Inflammatory macrophage treated with lipopolysaccharide for 1 hour (primary cell): ENCODE results near the gene PGA3.
"Not testable (repeated sequence)": the region's sequence is repeated elsewhere in the genome, so short reads cannot be mapped to it uniquely, and the experiment has no call there.

Experiments
- DNase-seq, 2 donors: peaks; one replicate each; pipeline ENCODE4 v3.0.0-alpha.2; 2020 to 2022

PGA3 gene

DNA sequence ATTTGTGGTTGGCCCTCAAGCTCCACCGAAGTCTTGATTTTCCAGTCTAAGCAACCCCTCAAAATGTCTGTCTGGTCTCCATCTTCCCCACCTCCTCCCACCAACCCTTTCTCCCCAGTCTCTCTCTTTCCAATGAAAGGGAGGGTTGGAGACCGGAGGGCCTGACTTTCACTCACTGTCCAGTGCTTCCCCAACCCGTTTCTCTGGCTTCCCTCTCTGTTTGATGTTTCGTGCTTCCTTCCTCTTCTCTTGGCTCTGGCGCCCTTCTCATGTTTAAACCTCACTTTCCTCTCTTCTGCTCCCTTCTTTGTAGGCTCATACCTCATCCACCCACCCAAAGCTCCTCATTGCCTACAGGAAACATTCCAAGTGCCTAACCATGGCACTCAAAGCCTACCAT lies 31.0 kb upstream of the PGA3 start:
- DNase-seq, result peak in 1 of 2 donors; percentile 41

DNA sequence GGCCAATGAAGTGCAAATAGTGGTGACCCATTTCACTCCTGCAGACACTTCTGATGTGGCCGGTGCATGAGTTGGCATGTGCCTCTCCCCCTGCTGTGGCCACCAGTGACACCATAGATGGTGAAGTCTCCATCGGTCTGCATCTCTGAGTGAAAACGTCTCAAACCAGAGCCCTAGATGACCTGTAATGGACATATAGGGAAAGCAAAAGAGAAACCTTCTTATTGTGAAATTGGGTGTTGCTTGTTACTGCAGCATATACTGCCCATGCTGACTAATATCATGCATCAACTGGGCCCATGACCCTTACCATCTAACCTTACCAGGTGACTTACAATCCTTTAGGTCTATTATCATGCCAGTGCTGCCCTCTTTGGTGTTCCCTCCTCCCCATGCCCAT lies 30.4 kb upstream of the PGA3 start:
- DNase-seq, result no peak

DNA sequence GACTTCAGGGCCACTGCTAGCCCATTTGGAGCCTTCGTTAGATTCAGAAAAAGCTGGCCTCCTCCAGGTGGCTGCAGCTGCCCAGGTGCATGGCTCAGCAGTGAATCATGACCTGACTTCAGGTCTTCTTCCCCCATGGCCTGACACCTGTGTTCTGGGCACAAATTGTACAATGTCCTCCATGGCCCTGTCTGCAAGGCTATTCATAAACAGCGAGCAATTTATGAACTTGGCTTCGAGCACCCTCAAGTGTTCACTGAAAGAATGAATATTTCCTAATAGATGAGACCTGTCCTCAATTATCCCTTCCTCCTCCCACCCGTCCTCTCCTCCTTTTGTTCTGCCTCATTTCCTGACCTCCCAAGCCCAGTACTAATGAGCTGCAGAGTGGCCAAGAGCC lies 29.9 kb upstream of the PGA3 start:
- no peak for DNase-seq

DNA sequence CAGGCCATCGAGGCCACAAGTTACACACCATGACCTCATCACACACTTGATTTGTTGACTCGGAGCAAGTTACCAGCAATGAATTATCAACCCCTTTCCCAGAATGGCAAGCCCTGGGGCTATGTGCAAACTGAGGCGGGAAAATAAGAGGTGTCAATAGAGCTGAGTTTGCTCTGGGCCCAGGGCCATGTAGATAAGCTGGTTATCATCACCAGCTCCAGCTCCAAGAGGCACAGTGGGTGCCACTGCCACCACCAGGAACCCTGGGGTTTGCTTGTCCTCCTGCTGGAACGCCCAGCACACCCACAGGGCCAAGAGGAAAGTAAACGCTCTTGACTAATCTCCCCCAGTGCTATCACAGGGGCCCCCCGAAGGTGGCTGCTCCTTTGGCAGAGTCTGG lies 29.0 kb upstream of the PGA3 start:
- DNase-seq, result no peak

DNA sequence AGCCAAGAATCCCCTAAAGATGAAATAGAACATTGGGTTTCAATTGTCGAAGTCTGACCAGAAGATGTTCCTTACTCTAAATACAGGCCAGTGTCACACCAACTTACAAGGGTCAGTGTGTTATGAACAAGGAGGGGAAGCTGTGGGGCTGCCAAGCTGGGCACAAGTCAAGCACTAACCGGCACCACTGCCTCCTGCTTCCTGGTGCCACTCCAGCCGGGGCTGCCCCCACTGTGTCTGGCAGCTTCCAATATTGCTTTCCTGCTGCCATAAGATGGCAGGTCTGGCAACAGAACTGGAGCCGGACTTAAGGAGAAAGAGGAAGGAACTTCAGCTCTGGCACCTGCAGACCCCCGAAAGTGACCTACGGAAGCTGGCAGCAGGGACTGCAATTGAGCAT lies 28.4 kb upstream of the PGA3 start:
- no peak for DNase-seq

DNA sequence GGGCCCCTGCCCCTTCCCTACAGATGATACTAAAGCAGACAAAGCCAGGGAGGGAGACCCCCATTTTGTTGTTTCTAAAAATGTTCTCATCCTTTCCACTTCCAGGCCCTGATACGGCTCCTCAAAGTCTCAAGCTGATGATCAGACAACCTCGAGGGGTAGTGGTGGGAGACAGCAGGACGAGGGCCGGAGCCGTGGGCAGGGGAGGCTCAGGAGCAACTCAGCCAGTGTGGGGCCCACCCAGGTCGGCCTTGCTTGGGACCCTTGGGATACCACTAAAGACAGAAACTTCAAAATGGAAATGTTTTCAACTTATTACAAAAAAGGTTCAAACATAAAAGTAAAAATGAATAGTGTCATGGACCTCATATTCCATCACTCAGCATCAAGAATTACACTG lies 26.9 kb upstream of the PGA3 start:
- DNase-seq, result no peak

DNA sequence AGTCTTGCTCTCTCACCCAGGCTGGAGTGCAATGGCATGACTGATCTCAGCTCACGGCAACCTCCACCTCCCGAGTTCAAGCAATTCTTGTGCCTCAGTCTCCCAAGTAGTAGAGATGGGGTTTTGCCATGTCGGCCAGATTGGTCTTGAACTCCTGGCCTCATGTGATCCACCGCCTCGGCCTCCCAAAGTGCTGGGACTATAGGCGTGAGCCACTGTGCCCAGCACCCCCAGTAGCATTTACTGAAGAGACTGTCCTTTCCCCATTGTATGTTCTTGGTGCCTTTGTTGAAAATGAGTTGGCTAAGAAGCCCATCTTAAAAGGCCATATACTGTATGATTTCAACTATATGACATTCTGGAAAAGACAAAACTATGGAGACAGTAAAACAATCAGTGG lies 23.1 kb upstream of the PGA3 start:
- DNase-seq, result not testable (repeated sequence)

DNA sequence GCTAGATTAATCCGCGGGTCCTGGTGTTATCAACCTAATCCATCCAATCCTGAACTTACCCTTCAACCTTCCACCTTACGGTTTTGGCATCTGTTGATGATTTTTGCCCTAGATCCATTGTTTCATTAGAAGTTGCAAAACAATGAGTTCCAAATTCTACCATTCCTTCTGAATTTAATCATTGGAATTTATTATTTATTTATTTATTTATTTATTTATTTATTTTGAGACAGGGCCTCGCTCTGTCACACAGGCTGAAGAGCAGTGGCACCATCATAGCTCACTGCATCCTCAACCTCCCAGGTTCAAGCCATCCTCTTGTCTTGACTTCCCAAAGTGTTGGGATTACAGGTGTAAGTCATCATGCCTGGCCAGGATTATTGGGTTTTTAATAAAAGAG lies 21.8 kb upstream of the PGA3 start:
- DNase-seq, result no peak

DNA sequence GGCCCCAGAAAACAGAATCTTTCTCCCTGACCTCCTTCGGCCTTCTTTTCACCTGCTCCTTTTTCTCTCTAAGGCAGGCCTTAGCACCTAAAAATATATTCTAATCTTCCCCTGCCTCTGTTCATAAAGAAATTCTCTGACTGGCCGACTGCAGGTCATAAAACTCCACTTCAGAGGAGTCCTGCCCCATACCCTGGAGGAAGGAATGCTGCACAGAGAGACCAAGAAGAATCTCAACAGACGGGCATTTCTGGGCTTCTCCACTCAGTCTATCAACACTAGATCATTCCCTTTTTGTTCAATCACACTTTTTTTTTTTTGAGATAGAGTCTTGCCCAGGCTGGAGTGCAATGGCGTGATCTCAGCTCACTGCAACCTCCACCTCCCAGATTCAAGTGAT lies 19.7 kb upstream of the PGA3 start:
- DNase-seq, result no peak

DNA sequence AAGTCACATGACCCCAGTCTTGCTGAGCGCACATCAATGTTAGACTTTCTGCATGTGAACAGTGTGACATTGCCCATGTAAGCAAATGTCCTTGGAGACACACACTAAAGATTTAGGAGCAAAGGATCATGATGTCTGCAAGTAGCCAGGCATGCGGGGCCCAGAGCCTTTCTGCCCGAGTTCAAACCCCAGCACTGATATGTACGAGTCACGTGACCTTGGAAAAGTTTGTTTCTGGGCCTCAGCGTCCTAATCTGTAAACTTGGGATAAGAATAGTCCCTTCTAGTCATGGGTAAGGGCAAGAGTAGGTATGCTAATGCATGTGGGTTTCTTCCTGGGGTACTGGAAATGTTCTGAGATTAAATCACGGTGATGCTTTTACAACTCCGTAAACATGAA lies 16.8 kb upstream of the PGA3 start:
- DNase-seq, result no peak

DNA sequence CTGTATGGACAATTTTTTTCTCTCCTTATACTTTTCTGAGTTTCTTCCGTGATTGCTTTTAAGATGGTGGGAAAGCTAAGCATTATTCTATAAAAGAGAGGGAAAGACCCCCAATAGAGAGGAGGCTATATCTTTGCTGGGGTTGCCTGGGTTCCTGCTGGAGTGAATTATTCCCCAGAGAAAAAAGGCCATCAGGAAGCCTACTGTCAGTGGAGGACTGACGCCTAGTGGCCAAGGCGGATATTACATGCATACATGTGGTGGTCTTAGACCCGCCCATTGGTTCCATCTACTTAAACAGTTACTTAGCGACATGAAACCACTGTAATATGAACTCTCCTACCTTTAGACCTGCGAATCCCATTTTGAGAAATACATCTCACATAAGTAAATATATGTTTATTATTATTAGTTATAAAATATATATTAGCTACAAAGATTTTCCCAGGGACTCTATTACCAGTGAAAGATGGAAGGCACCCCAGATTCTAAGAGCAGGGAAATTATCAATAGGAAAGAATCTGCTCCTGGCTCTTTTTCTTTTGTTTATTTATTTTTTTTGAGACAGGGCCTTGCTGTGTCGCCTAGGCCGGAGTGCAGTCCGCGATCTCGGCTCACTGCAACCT lies 15.7 kb upstream of the PGA3 start:
- DNase-seq, result peak; percentile 56 to 93

DNA sequence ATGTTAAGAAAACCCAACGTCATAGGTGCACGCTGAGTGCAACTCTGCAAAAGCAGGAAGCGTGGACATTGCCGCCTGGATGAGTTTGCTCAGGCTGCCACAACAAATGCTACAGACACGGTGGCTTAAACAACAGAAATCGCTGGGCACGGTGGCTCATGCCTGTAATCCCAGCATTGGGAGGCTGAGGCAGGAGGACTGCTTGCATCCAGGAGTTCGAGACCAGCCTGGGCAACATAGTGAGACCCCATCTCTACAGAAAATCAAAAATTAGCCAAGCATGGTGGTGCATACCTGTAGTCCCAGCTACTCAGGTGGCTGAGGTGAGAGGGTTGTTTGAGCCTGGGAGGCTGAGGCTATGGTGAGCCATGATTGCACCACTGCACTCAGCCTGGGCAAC lies 13.4 kb upstream of the PGA3 start:
- no peak for DNase-seq

DNA sequence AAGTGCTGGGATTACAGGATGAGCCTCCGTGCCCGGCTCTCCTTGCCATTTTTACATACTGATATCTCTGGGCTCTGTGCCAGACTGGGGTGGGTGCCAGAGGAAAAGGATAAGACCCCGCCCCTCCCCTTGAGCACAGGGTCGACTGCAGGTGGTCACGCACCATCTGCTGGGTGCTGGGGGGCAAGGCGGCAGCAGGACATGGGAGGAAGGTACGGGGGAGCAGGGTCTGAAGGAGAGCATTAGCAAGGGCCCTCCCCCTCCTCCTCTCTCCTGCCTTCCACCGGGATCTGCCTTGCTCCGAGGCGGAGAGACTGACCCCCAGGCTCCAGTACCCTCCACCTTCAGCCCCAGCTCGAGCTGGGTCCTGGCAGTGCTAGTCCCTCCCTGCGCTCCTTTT lies 9.7 kb upstream of the PGA3 start:
- DNase-seq, result no peak

DNA sequence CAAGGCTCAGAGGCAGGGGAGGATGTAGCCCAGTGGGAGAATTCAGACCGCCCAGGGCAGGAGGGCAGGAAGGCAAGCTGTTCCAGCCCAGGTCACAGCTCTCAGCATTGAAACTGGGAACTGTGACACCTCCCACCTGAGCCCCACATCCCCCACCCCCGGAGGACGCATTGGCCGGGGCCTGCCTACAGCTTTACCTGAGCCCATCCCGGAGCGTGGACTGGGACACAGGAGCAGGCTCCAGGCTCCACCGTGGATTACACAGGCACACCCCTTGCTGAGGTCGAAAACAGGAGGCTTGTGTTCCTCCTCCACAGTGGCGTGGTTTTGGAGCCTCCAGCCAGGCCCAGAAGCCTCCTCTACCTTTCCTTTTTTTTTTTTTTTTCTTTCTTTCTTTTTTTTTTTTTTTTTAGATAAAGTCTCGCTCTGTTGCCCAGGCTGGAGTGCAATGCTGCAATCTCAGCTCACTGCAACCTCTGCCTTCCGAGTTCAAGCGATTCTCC lies 9.1 kb upstream of the PGA3 start:
- DNase-seq, result no peak

DNA sequence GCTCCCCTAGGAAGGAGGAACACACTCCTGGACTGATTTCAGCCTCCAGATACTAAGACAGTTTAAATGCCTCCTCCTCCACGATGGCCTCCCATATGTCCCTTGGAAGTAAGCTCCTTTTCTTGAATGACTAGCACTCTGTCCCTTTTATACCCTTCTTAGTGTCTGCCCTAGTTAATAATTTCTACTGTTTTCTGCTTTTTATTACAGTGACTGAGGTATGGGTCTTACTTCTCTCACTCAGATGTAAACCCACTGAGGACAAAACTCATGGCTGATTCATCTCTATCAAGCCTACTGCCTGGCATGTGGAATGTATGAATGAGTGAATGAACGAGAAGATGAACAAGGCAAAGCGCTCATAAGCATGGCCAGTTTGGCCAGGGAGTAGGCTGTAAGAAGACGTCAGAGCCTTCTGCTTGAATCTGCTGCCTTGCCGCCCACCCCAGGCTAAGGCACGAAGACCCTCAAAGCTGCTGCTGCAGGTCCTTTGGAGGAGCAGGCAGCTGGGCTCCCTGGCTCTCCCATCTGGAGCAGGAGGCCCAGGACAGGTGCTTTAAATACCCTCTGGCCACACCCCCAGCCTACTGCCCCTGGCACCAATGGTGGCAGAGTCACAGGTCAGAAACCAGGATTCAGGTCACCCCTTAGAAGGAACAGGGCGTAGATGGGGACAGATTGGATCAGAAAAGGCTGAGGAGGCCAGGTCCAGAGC lies 8.2 kb upstream of the PGA3 start:
- DNase-seq, result no peak

DNA sequence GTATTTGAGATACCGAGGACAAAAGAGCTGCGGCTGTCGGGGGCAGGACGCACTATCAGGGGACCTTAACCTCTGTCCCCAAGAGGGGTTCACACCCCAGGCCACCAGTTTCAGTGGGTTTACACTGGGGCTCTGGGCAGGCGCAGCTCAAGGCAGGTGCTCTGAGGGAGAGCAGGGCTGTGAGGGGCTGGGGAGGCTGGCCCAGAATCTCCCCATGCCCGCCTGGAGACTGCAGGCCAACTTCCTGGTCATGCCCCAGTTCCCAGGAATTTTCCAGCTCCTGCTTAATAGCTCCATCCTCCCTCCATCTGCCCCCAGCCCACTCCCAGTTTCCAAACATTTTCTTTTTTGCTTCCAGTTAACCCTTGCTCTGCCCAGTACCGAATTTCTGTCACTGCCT lies 7.6 kb upstream of the PGA3 start:
- DNase-seq, result no peak

DNA sequence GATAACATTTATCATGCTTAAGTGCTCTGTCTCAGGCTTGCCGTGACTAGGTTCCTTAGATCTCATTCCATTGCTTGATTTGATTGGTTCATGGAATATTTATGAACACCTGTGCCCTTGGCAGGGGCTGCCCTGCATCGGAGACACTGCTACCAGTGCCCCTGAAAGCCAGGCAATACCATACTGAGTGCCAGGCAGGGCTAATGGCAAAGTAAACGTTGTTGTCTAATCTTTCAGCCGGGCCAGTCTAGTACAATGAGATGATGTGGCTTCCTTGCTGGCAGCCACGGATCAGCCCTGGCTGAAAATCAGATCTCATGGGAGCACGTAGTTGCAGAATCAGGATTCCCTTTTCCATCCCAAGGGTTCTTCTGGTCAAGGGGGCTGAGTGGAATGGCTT lies 5.0 kb upstream of the PGA3 start:
- no peak for DNase-seq

DNA sequence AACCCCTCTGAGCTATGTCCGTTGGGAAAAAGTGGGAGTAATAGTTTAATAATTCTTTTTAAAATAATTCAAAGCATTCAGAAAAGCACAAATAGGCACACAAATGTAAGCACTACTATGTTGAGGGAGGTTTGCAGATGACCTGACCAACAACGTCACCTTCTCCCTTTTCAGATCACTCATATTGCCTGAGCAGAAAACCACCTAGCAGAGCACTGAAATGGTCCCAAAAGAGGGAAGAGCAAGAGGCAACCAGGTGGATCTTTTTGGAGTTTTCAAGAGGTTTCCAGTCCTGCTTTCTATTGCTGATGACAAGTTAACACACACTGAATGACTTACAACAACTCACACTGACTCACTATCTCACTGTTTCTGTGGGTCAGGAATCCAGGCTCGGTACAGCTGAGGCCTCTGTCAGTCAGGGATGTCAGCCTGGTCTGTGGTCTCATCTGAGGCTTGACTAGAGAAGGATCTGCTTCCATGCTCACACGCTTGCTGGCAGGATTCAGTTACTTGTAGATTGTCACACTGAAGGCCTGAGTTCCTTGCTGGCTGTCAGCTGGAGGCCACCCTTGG lies 4.3 kb upstream of the PGA3 start:
- no peak for DNase-seq

DNA sequence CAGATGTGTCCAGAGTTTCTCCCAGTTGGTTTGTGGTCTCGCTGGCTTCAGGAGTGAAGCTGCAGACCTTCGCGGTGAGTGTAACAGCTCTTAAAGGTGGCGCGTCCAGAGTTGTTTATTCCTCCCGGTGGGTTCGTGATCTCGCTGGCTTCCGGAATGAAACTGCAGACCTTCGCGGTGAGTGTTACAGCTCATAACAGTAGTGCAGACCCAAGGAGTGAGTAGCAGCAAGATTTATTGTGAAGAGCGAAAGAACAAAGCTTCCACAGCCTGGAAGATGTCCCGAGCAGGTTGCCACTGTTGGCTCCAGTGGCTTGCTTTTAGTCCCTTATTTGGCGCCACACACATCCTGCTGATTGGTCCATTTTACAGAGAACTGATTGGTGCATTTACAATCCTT lies 1.8 kb upstream of the PGA3 start:
- no peak for DNase-seq

DNA sequence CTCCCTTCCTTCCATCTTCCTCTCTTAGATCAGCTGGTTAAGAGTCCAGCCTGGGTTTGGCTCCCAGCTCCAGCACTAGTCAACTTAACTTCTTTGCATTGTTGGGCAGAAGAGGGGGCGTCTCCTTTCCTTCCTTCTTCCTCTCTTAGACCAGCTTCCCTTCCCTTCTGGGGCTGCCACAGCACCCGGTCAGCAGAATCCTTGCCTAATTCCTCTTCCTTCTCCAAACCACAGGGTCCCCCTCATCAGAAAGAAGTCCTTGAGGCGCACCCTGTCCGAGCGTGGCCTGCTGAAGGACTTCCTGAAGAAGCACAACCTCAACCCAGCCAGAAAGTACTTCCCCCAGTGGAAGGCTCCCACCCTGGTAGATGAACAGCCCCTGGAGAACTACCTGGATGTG lies 558 bp downstream of the PGA3 start:
- DNase-seq, result not testable (repeated sequence)

DNA sequence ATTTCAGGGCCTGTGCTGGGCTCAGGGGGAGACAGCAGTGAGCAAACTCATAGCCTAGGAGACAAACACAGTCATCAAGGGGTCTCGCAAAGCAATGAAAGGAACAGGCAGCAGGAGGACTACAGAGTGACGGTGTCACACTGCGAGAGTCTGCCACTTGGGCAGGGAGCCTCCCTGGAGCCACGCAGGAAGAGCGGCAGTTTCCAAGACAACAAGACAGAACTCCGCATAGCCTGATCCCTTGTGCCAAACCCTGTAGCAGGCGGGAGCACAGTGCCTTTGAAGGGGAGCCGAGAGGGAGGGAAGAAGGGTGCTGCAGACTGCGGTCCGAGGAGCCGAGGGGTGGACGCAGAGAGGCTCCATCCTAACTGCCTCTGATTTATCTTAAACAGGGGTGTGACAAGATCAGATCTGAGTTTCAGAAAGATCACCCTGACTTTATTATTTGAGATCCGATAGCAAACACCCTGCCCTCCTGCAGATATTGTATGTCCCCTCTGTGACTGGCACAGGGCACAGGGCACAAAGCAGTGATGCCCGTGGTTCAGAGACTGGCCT lies 1.3 kb downstream of the PGA3 start:
- DNase-seq, result not testable (repeated sequence)

DNA sequence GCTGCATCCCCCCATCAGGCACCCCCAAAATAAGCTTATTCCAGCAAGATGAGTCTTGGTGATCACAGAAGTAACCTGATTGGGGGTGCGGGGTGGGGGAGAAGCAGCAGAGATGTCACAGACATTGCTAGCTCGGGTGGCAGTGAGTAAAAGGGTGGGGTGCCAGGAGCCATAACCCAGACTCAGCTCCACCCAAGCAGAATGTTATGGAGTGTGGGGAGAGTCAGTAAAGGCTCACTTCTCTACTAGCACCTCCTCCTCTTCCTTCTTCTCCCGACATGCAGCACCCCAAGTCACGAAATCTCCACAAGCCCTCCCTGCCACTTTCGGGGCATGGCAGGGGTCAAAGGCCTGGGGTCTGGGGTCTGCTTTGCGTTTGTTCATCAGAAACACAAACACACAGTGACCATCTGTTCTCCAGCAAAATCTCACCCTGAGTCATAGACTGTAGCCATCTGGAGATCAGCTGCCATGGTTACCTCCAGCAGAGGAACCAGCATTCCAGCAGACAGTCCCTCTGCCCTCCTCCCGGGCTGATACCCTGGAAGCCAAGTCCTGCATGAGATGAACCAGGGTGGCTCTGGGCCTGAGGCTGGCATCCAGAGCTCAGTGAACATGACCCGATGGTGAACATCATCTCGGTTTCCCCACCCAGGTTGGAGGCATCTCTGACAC lies 4.5 kb downstream of the PGA3 start:
- DNase-seq, result not testable (repeated sequence)

DNA sequence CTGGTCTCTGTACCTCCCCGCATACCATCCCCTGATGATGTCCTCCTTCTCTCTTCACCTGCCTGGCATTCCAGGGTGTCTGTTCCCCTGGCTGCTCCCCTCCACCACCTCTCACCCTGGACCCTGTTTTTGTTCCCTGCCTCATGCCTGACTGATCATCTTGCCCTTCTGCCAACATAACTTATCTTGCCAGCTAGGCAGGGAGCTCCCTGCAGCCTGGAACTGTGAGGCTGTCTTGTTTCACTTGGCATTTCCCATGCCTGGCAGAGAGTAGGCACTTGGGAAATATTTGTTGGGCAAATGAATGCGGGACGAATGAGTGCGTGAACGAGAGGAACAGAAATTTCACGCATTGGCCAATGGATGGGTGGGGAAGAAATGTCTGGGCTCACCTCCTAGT lies 7.3 kb downstream of the PGA3 start:
- DNase-seq, result not testable (repeated sequence)
